B cell (primary cell): Measurements from ENCODE around the gene FAM222A. TPM values are rescaled to one million over a fixed set of nuclear protein-coding genes. Genes with fewer than 3 reads are reported as not detected.

ENCODE experiments used
- ATAC-seq: fragments of 200-7000 bp; cut with Tn5 transposase; one replicate; pipeline ENCODE4 v1.10.0; 2021; ENCODE audit warnings: low read depth, mild to moderate bottlenecking, moderate number of reproducible peaks, moderate library complexity
- CTCF ChIA-PET: fragments of 350-600 bp; sonication (Branson Sonifier 250); formaldehyde crosslinking; loops from one replicate; lab custom pipeline; 2021; ENCODE audit warnings: antibody characterized with exemption, inconsistent platforms; lab: Charles Lee
- POLR2A ChIA-PET: fragments of 350-600 bp; sonication (Branson Sonifier 250); formaldehyde crosslinking; loops from one replicate; lab custom pipeline; 2021; ENCODE audit warnings: antibody characterized with exemption; lab: Charles Lee
- DNase-seq: peaks from one replicate; pipeline ENCODE4 v3.0.0; 2013
- H2AFZ ChIP-seq: 2 replicates; pipeline ENCODE4 v1.6.1; 2012; ENCODE audit warnings: mild to moderate bottlenecking, low read depth, low read length; ENCODE audit not compliant: insufficient read depth, poor library complexity, severe bottlenecking
- H3K27ac ChIP-seq, 2 donors: 1 replicate in 1 of 2; 2 replicates in 1 of 2; pipeline ENCODE4 v1.5.1; 2012 to 2013; ENCODE audit warnings: low read length in 2 of 2, mild to moderate bottlenecking in 2 of 2, moderate library complexity in 1 of 2
- H3K27me3 ChIP-seq, 4 experiments: fragments of 200-600 bp in 1 of 4; sonication (generic) in 1 of 4; replicated peaks in 1 of 4; 1 replicate in 2 of 4; 2 replicates in 2 of 4; pipeline versions ENCODE4 v1.6.1 to v1.7.0; 2013 to 2016; ENCODE audit warnings: low read length in 3 of 4, mild to moderate bottlenecking in 2 of 4, mixed read lengths in 1 of 4, moderate library complexity in 1 of 4; ENCODE audit not compliant: insufficient read depth in 4 of 4, control insufficient read depth in 3 of 4; ENCODE audit errors: control extremely low read depth in 1 of 4
- H3K36me3 ChIP-seq, 2 experiments: replicated peaks in 1 of 2; 1 replicate in 1 of 2; 2 replicates in 1 of 2; pipeline versions ENCODE4 v1.6.1 to v1.7.1; 2013; ENCODE audit warnings: low read length in 1 of 2; ENCODE audit not compliant: insufficient read depth in 2 of 2, control insufficient read depth in 1 of 2; ENCODE audit errors: control extremely low read depth in 1 of 2, extremely low read depth in 1 of 2
- H3K4me1 ChIP-seq, 2 donors: fragments of 200-600 bp in 1 of 2; sonication (generic) in 1 of 2; 1 replicate in 1 of 2; 2 replicates in 1 of 2; pipeline versions ENCODE4 v1.5.1 to v1.6.1; 2013 to 2017; ENCODE audit warnings: low read length in 2 of 2; ENCODE audit not compliant: control insufficient read depth in 2 of 2, insufficient read depth in 2 of 2
- H3K4me2 ChIP-seq: replicated peaks from 2 replicates; pipeline ENCODE3; 2012; ENCODE audit warnings: mild to moderate bottlenecking, low read depth, low read length; ENCODE audit not compliant: poor library complexity, severe bottlenecking
- H3K4me3 ChIP-seq, 5 experiments: fragments of 200-600 bp in 1 of 5; sonication (generic) in 1 of 5; 1 replicate in 3 of 5; 2 replicates in 2 of 5; pipeline versions ENCODE4 v1.5.1 to v1.7.0; 2011 to 2016; ENCODE audit warnings: low read length in 4 of 5, mild to moderate bottlenecking in 4 of 5, low read depth in 2 of 5, control low read depth in 1 of 5, moderate library complexity in 1 of 5; ENCODE audit not compliant: insufficient read depth in 1 of 5; ENCODE audit errors: control extremely low read depth in 1 of 5, extremely low read depth in 1 of 5
- H3K79me2 ChIP-seq: fragments of 200-600 bp; sonication (generic); one replicate; pipeline ENCODE4 v1.6.0; 2016; ENCODE audit warnings: low read length; ENCODE audit not compliant: control insufficient read depth, insufficient read depth
- H3K9ac ChIP-seq: fragments of 200-600 bp; sonication (generic); 2 replicates; pipeline ENCODE4 v1.6.1; 2017; ENCODE audit warnings: mild to moderate bottlenecking, low read length, moderate library complexity
- H3K9me3 ChIP-seq, 3 donors: one replicate each; pipeline versions ENCODE4 v1.6.1 to v1.7.1; 2013; ENCODE audit warnings: low read length in 2 of 3; ENCODE audit not compliant: control insufficient read depth in 2 of 3, insufficient read depth in 1 of 3; ENCODE audit errors: control extremely low read depth in 1 of 3
- H4K20me1 ChIP-seq: 2 replicates; pipeline ENCODE4 v1.6.0; 2012; ENCODE audit warnings: mild to moderate bottlenecking, low read length; ENCODE audit not compliant: insufficient read depth, control insufficient read depth, poor library complexity, severe bottlenecking
- H3K27ac Mint-ChIP-seq: one replicate; pipeline ENCODE4 v1.8.0; 2021; ENCODE audit warnings: mixed read lengths
- H3K27me3 Mint-ChIP-seq: one replicate; pipeline ENCODE4 v1.8.0; 2021; ENCODE audit warnings: mixed read lengths
- H3K4me1 Mint-ChIP-seq: one replicate; pipeline ENCODE4 v1.8.0; 2021; ENCODE audit warnings: mixed read lengths
- H3K4me3 Mint-ChIP-seq: one replicate; pipeline ENCODE4 v1.8.0; 2021; ENCODE audit warnings: mixed read lengths
- H3K9me3 Mint-ChIP-seq: one replicate; pipeline ENCODE4 v1.8.0; 2022; ENCODE audit warnings: mixed read lengths; ENCODE audit not compliant: insufficient read depth
- EZH2 ChIP-seq: IDR thresholded peaks from 2 replicates; pipeline ENCODE4 v1.6.1; 2012; ENCODE audit warnings: borderline replicate concordance, low read depth, mild to moderate bottlenecking, moderate library complexity, low read length; ENCODE audit not compliant: insufficient read depth, poor library complexity, severe bottlenecking
- WGBS: methylation state at CpG from one replicate; pipeline ENCODE4 v1.1.5; 2013; ENCODE audit warnings: missing lambda C conversion rate; ENCODE audit not compliant: insufficient coverage; 5-methylcytosine and 5-hydroxymethylcytosine counted together
- intact Hi-C: fragments of 100-400 bp; cut with micrococcal nuclease; formaldehyde crosslinking; loops from one replicate; pipeline ENCODE4 v1.10.0; 2022
- polyA plus RNA-seq: library from polyadenylated mRNA; depleted of rRNA; stranded (reverse); fragments of >200 nt; gene quantifications from 2 replicates; pipeline ENCODE4 v1.2.3, GENCODE V29; 2012
- total RNA-seq, 2 donors: library from RNA; stranded (reverse); fragments of 120-200 nt in 1 of 2; gene quantifications; 1 replicate in 1 of 2; 2 replicates in 1 of 2; pipeline versions ENCODE4 v1.2.3 to v1.2.4, GENCODE V29; 2013 to 2022
- TF ChIP-seq, protein P1 (sequence below): fragments of 200-600 bp; IDR thresholded peaks from one replicate; pipeline ENCODE4 v1.8.0; 2022; ENCODE audit warnings: antibody characterized with exemption, mild to moderate bottlenecking

Gene FAM222A
- total and polyA plus RNA-seq, 2 donors (not counting 1 experiment from before 2014, with no cell fraction given), result 0.49 to 4.6 TPM

DNA sequence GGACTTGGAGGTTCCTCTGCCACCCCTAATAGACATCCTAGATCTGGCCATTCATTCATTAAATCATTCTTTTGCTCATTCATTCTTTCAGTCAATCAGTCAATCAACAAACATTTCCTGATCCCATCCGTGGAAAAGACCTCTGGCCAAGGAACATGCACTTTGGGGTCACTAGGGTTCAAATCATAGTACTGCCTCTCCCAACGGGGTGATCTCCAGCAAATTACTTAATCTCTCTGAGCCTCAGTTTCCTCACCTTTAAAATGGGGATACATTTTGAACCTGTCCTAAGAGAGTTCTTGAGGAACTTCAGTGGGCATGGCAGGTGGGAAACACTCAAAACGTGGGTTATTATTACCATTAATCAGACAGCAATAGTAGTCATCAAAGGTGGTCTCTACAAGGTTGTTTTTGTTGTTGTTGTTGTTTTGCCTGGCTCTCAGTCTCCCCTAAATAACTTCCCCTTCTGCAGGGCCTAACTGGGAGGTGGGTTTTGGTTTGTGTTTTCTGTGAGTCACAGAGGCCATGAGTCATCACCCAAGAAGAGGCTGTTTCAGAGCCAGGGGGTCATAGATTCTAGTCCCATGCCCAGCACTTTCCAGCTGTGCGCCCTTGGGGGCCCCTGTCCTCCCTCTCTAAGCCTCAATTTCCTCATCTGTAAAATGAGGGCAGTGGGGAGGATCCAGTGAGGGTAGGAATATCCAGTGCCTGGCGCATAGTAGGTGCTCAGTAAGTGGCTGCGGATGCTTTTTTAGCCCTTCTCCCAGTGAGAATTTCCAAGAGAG, 16.9 kb upstream of the FAM222A start:
- H3K4me3 ChIP-seq, result no peak overlapping the region
- intact Hi-C loops, result no loop called here
- no peaks in the 10 kb centered on the region for H3K4me1 Mint-ChIP-seq
- ChIA-PET CTCF (interaction anchor here (0.6 kb wide), 1 partner anchor 246 kb away, joined by 3 read pairs; no protein-coding TSS in a partner anchor), POLR2A (no interaction called here)
- no peaks in the 10 kb centered on the region for H3K9me3 Mint-ChIP-seq
- H3K27me3 Mint-ChIP-seq, result peaks cover 23% of the 10 kb centered on the region
- no peak overlapping the region for H3K4me2 ChIP-seq
- no peak for TF ChIP-seq EZH2
- TF ChIP-seq, protein P1, sequence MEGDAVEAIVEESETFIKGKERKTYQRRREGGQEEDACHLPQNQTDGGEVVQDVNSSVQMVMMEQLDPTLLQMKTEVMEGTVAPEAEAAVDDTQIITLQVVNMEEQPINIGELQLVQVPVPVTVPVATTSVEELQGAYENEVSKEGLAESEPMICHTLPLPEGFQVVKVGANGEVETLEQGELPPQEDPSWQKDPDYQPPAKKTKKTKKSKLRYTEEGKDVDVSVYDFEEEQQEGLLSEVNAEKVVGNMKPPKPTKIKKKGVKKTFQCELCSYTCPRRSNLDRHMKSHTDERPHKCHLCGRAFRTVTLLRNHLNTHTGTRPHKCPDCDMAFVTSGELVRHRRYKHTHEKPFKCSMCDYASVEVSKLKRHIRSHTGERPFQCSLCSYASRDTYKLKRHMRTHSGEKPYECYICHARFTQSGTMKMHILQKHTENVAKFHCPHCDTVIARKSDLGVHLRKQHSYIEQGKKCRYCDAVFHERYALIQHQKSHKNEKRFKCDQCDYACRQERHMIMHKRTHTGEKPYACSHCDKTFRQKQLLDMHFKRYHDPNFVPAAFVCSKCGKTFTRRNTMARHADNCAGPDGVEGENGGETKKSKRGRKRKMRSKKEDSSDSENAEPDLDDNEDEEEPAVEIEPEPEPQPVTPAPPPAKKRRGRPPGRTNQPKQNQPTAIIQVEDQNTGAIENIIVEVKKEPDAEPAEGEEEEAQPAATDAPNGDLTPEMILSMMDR, result no peak
- H3K4me1 ChIP-seq, result no peaks in the 10 kb centered on the region
- H2AFZ ChIP-seq, result no peak overlapping the region
- H4K20me1 ChIP-seq, result no peaks in the 10 kb centered on the region
- no peaks in the 10 kb centered on the region for H3K79me2 ChIP-seq
- H3K9me3 ChIP-seq, result peaks cover 0 to 6% (median 0%) of the 10 kb centered on the region in 3 donors
- no peak overlapping the region for H3K9ac ChIP-seq
- no peak for ATAC-seq
- WGBS, result 93% methylated on average over 4 of the region's 6 CpGs
- H3K27ac Mint-ChIP-seq, result no peak overlapping the region
- H3K36me3 ChIP-seq, result no peaks in the 10 kb centered on the region
- H3K4me3 Mint-ChIP-seq, result no peak overlapping the region
- peaks cover 0 to 12% (median 2%) of the 10 kb centered on the region in 4 experiments for H3K27me3 ChIP-seq
- no peak overlapping the region for H3K27ac ChIP-seq
- DNase-seq, result no peak

DNA sequence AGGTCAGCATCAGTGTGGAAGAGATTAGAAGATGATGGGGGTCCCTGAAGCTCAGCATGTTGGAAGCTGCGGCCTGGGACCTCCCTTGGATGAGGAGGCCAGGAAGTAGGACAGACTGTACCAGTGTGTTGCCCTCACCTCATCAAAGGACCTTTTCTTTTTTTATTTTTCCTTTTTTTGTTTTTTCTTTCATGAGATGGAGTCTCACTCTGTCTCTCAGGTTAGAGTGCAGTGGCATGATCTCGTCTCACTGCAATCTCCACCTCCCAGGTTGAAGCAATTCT, 16.4 kb upstream of the FAM222A start:
- peaks cover 0 to 4% (median 0%) of the 10 kb centered on the region in 3 donors for H3K9me3 ChIP-seq
- H2AFZ ChIP-seq, result no peak overlapping the region
- no peak overlapping the region for H3K4me3 Mint-ChIP-seq
- DNase-seq (no peak), ATAC-seq (no peak)
- H3K9me3 Mint-ChIP-seq, result no peaks in the 10 kb centered on the region
- no peak overlapping the region for H3K27ac Mint-ChIP-seq
- intact Hi-C loops, result no loop called here
- no peaks in the 10 kb centered on the region for H3K36me3 ChIP-seq
- no CpG with 5 or more reads among the region's 2 CpGs for WGBS
- ChIA-PET CTCF (no interaction called here), POLR2A (no interaction called here)
- peaks cover 19% of the 10 kb centered on the region for H3K27me3 Mint-ChIP-seq
- no peak for TF ChIP-seq EZH2
- TF ChIP-seq, protein P1, result no peak
- no peaks in the 10 kb centered on the region for H4K20me1 ChIP-seq
- no peaks in the 10 kb centered on the region for H3K4me1 ChIP-seq
- H3K4me2 ChIP-seq, result no peak overlapping the region
- no peak overlapping the region for H3K4me3 ChIP-seq
- H3K27ac ChIP-seq, result no peak overlapping the region
- H3K79me2 ChIP-seq, result no peaks in the 10 kb centered on the region
- H3K4me1 Mint-ChIP-seq, result no peaks in the 10 kb centered on the region
- H3K27me3 ChIP-seq, result peaks cover 0 to 12% (median 2%) of the 10 kb centered on the region in 4 experiments
- H3K9ac ChIP-seq, result no peak overlapping the region
